ENCODE data around the gene MUC3A.

DNA sequence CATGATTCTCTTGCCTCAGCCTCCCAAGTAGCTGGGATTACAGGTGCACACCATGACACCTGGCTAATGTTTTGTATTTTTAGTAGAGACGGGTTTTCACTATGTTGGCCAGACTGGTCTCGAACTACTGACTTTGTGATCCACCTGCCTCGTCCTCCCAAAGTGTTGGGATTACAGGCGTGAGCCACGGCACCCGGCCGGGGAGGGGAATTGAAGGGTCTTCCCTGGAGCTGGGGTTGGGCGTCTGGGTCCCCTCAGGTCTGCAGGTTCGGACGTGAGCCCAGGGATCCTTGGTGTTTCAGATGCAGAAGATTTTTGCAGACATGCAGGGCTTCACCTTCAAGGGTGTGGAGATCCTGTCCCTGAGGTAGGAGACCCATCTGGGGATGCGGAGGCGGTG, 14.1 kb downstream of the MUC3A start:
- TF ChIP-seq, protein P1, sequence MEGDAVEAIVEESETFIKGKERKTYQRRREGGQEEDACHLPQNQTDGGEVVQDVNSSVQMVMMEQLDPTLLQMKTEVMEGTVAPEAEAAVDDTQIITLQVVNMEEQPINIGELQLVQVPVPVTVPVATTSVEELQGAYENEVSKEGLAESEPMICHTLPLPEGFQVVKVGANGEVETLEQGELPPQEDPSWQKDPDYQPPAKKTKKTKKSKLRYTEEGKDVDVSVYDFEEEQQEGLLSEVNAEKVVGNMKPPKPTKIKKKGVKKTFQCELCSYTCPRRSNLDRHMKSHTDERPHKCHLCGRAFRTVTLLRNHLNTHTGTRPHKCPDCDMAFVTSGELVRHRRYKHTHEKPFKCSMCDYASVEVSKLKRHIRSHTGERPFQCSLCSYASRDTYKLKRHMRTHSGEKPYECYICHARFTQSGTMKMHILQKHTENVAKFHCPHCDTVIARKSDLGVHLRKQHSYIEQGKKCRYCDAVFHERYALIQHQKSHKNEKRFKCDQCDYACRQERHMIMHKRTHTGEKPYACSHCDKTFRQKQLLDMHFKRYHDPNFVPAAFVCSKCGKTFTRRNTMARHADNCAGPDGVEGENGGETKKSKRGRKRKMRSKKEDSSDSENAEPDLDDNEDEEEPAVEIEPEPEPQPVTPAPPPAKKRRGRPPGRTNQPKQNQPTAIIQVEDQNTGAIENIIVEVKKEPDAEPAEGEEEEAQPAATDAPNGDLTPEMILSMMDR (IDR thresholded peaks at IDR 0.05; ENCODE audit: borderline replicate concordance, extremely low read depth, low read length, poor library complexity, severe bottlenecking): no peak
- TF ChIP-seq EZH2 (IDR thresholded peaks at IDR 0.05; ENCODE audit: borderline replicate concordance, low read depth, low read length, severe bottlenecking): no peak

All from DND-41 (cell line).